MCF 10A (cell line): ENCODE measurements around the gene HOXA3. TPM values are rescaled to one million over a fixed set of nuclear protein-coding genes. Genes with fewer than 3 reads are reported as not detected.

Source experiments
- BruUV-seq: library from RNA; stranded (reverse); fragments of 400-500 nt; replicated peaks from 2 replicates; lab custom pipeline; 2021; lab: Mats Ljungman, UMichigan
- CTCF ChIA-PET: fragments of 300-600 bp; sonication (Branson Sonifier 250); formaldehyde crosslinking; extraction: SDS; loops from one replicate; lab custom pipeline; 2021; ENCODE audit warnings: antibody characterized with exemption, inconsistent platforms; lab: Yijun Ruan, JAX
- POLR2A ChIA-PET: fragments of 300-600, 350-650 bp; sonication (Branson Sonifier 250); formaldehyde crosslinking; extraction: SDS; loops from one replicate; lab custom pipeline; 2020; ENCODE audit warnings: antibody characterized with exemption, inconsistent platforms; lab: Yijun Ruan, JAX
- DNase-seq: peaks from one replicate; pipeline ENCODE4 v3.0.0-alpha.2; 2018; ENCODE audit not compliant: unreplicated experiment
- H3K27ac Mint-ChIP-seq: one replicate; pipeline ENCODE4 v1.8.0; 2022; ENCODE audit warnings: mild to moderate bottlenecking, low read depth, mixed read lengths; ENCODE audit not compliant: unreplicated experiment
- H3K27me3 Mint-ChIP-seq: one replicate; pipeline ENCODE4 v1.8.0; 2022; ENCODE audit warnings: mixed read lengths; ENCODE audit not compliant: insufficient read depth, unreplicated experiment
- H3K36me3 Mint-ChIP-seq: one replicate; pipeline ENCODE4 v1.8.0; 2022; ENCODE audit warnings: mild to moderate bottlenecking, moderate library complexity, mixed read lengths; ENCODE audit not compliant: insufficient read depth, unreplicated experiment
- H3K4me1 Mint-ChIP-seq: one replicate; pipeline ENCODE4 v1.8.0; 2022; ENCODE audit warnings: mixed read lengths; ENCODE audit not compliant: insufficient read depth, unreplicated experiment
- H3K4me3 Mint-ChIP-seq: one replicate; pipeline ENCODE4 v1.8.0; 2022; ENCODE audit warnings: mild to moderate bottlenecking, moderate library complexity, mixed read lengths; ENCODE audit not compliant: unreplicated experiment
- H3K9me3 Mint-ChIP-seq: one replicate; pipeline ENCODE4 v1.8.0; 2022; ENCODE audit warnings: mixed read lengths; ENCODE audit not compliant: unreplicated experiment
- CTCF ChIP-seq: fragments of 200-600 bp; IDR thresholded peaks from one replicate; pipeline ENCODE4 v1.8.0; 2022; ENCODE audit warnings: antibody characterized with exemption, mild to moderate bottlenecking; ENCODE audit not compliant: unreplicated experiment
- intact Hi-C: fragments of 100-400 bp; cut with micrococcal nuclease; formaldehyde crosslinking; loops from 2 replicates; pipeline ENCODE4 v1.14.1; 2022
- total RNA-seq: library from RNA; stranded (reverse); gene quantifications from 2 replicates; pipeline ENCODE4 v1.2.3, GENCODE V29; 2022

The HOXA3 gene
- total RNA-seq, 1 experiment from 2014 or later: 8.2 TPM

- no TSS peak for BruUV-seq
- Mint-ChIP-seq H3K27ac (no peak overlapping the region), H3K27me3 (no peaks in the 10 kb centered on the region), H3K4me1 (peaks cover 12% of the 10 kb centered on the region), H3K36me3 (peaks cover 7% of the 10 kb centered on the region), H3K9me3 (no peaks in the 10 kb centered on the region), H3K4me3 (no peak overlapping the region)
- no peak for TF ChIP-seq CTCF
- CTCF ChIA-PET: interaction anchor here (0.5 to 3.2 kb wide), 4 partner anchors 13 to 788 kb away, joined by 3 to 21 read pairs (median 4); no protein-coding TSS in a partner anchor
- intact Hi-C loops: no loop called here
- POLR2A ChIA-PET: interaction anchor here (1.0 kb wide), 1 partner anchor 14 kb away, joined by 4 read pairs; the partner anchor contains the start of gene HOXA5
- no peak for DNase-seq
Measured at GRCh38 chr7:27156916-27157701, 4.7 kb upstream of the HOXA3 start.

GRCh38 chr7:27156508-27156898 is 4.1 kb upstream of the HOXA3 start, which contains the start of gene HOXA7:
Gene HOXA7, minus strand, starts transcription at chr7:27156675. Its CDS starts 130 bp downstream, at chr7:27156545.
- no TSS peak for BruUV-seq
- Mint-ChIP-seq H3K4me1 (peaks cover 12% of the 10 kb centered on the region), H3K27me3 (no peaks in the 10 kb centered on the region), H3K4me3 (peak within 1 kb of the TSS; percentile 66), H3K27ac (no peak within 1 kb of the TSS), H3K36me3 (peaks cover 7% of the 10 kb centered on the region), H3K9me3 (no peaks in the 10 kb centered on the region)
- no peak for DNase-seq
- ChIA-PET CTCF (interaction anchor here (1.8 to 3.2 kb wide), 2 partner anchors 12 to 475 kb away, joined by 4 to 21 read pairs; no protein-coding TSS in a partner anchor), POLR2A (interaction anchor here (0.6 to 1.0 kb wide), 2 partner anchors 13 to 1291 kb away, joined by 4 read pairs; partner anchors contain the start of gene HOXA5)
- intact Hi-C loops: no loop called here
- no peak for TF ChIP-seq CTCF

- no peak for DNase-seq
- Mint-ChIP-seq H3K27me3 (no peaks in the 10 kb centered on the region), H3K4me3 (peak overlapping the region; percentile 66), H3K9me3 (no peaks in the 10 kb centered on the region), H3K36me3 (peaks cover 7% of the 10 kb centered on the region), H3K4me1 (peaks cover 12% of the 10 kb centered on the region), H3K27ac (no peak overlapping the region)
- no peak for TF ChIP-seq CTCF
- BruUV-seq: no TSS peak
- CTCF ChIA-PET: interaction anchor here (1.8 kb wide), 1 partner anchor 12 kb away, joined by 4 read pairs; no protein-coding TSS in a partner anchor
- intact Hi-C loops: no loop called here
- POLR2A ChIA-PET: interaction anchor here (0.6 to 1.0 kb wide), 2 partner anchors 13 to 1291 kb away, joined by 4 read pairs; partner anchors contain the start of gene HOXA5
Measured at GRCh38 chr7:27155816-27156507, 3.6 kb upstream of the HOXA3 start.
